ENCODE measurements around the gene ATXN7L3. TPM values are rescaled to one million over a fixed set of nuclear protein-coding genes. Genes with fewer than 3 reads are reported as not detected.

Gene ATXN7L3
- total and polyA plus RNA-seq, 9 of the 15 experiments (the other 6 are each of a cell fraction or from before 2014, with no cell fraction given): 0.62 to 66.1 (median 33.2) TPM

- no peak for TF ChIP-seq SAFB (IDR thresholded peaks at IDR 0.05; ENCODE audit: borderline replicate concordance, low read depth, low read length)
- TF ChIP-seq NFATC3 (IDR thresholded peaks at IDR 0.05): no peak
- TF ChIP-seq HNRNPH1 (optimal IDR thresholded peaks at IDR 0.05; ENCODE audit: low read depth, low read length): no peak
- TF ChIP-seq SETDB1 (IDR thresholded peaks at IDR 0.05; ENCODE audit: low read length): no peak
- TF ChIP-seq RERE (CRISPR knock-in tag; IDR thresholded peaks at IDR 0.05; ENCODE audit: borderline replicate concordance): no peak
- no peak for TF ChIP-seq HES1 (IDR thresholded peaks at IDR 0.05; ENCODE audit: low read depth)
- TF ChIP-seq NFE2 (IDR thresholded peaks at IDR 0.05; ENCODE audit: low read depth): no peak
- peak; percentile 49 for TF ChIP-seq TAF1 (IDR thresholded peaks at IDR 0.05; ENCODE audit: control insufficient read depth, extremely low read depth, insufficient read depth, low read length, severe bottlenecking)
- no peak for TF ChIP-seq NCOA4 (IDR thresholded peaks at IDR 0.05; ENCODE audit: partially characterized antibody)
- no peak for TF ChIP-seq KDM1A (IDR thresholded peaks at IDR 0.05)
- no peak for TF ChIP-seq MYC (IDR thresholded peaks at IDR 0.05; ENCODE audit: low read depth, low read length)
- no peak for TF ChIP-seq MYC (CRISPR knock-in tag; IDR thresholded peaks at IDR 0.05; ENCODE audit: borderline replicate concordance, low read depth)
- TF ChIP-seq ERF (CRISPR knock-in tag; IDR thresholded peaks at IDR 0.05): no peak
- no peak for TF ChIP-seq RCOR1 (IDR thresholded peaks at IDR 0.05; ENCODE audit: borderline replicate concordance in 1 of 2, low read depth in 2 of 2, low read length in 2 of 2)
These were observed 933 bp upstream of the ATXN7L3 start (continued) for GRCh38 chr17:44200478-44201155.

Data from K562 (cell line).